GM21576 (cell line): ENCODE results near the gene NEMF.
"Not testable (repeated sequence)": the region's sequence is repeated elsewhere in the genome, so short reads cannot be mapped to it uniquely, and the experiment has no call there.

Source experiments
- ATAC-seq: cut with Tn5 transposase; IDR thresholded peaks from one replicate; pipeline ENCODE4 v1.9.1; 2021; ENCODE audit warnings: mild to moderate bottlenecking, moderate library complexity; ENCODE audit not compliant: unreplicated experiment

Gene NEMF

GRCh38 chr14:49880267-49881064 lies 27.9 kb upstream of the NEMF start:
- no peak for ATAC-seq

- ATAC-seq = peak; percentile 86
Observed at GRCh38 chr14:49879646-49880204, 27.1 kb upstream of the NEMF start.

- no peak for ATAC-seq
Observed at GRCh38 chr14:49876563-49877127, 24.1 kb upstream of the NEMF start.

- ATAC-seq = no peak
Observed at GRCh38 chr14:49875640-49876198, 23.1 kb upstream of the NEMF start.

- ATAC-seq = not testable (repeated sequence)
Observed at GRCh38 chr14:49873548-49873947, 21.0 kb upstream of the NEMF start.

- no peak for ATAC-seq
Observed at GRCh38 chr14:49870908-49871307, 18.3 kb upstream of the NEMF start.

- ATAC-seq = no peak
Observed at GRCh38 chr14:49868720-49869114, 16.1 kb upstream of the NEMF start.

- ATAC-seq = peak; percentile 71
Observed at GRCh38 chr14:49867831-49868719, 15.5 kb upstream of the NEMF start.

GRCh38 chr14:49865431-49865859 lies 12.9 kb upstream of the NEMF start:
- no peak for ATAC-seq

- no peak for ATAC-seq
Observed at GRCh38 chr14:49863487-49864281, 11.1 kb upstream of the NEMF start.

- peak; percentile 19 for ATAC-seq
Observed at GRCh38 chr14:49862089-49862673, 9.6 kb upstream of the NEMF start.

- ATAC-seq = no peak
Observed at GRCh38 chr14:49861699-49862088, 9.1 kb upstream of the NEMF start.

- no peak for ATAC-seq
Observed at GRCh38 chr14:49860988-49861698, 8.6 kb upstream of the NEMF start.

GRCh38 chr14:49858383-49858782 lies 5.8 kb upstream of the NEMF start:
- ATAC-seq = no peak

- ATAC-seq = no peak
Observed at GRCh38 chr14:49857427-49858003, 4.9 kb upstream of the NEMF start.

- peak; percentile 57 for ATAC-seq
Observed at GRCh38 chr14:49853572-49854375, 1.2 kb upstream of the NEMF start.

- ATAC-seq = peak; percentile 5
Observed at GRCh38 chr14:49853158-49853477, 530 bp upstream of the NEMF start.

- no peak for ATAC-seq
Observed at GRCh38 chr14:49851813-49852212, 775 bp downstream of the NEMF start.
